HL-60 (cell line): ENCODE results near the gene TFF3.

Experiments
- GABPA ChIP-seq: IDR thresholded peaks from 2 replicates; pipeline ENCODE4 v1.6.1; 2012; ENCODE audit warnings: low read depth
- REST ChIP-seq: IDR thresholded peaks from 2 replicates; pipeline ENCODE4 v1.6.1; 2012; ENCODE audit warnings: low read depth; ENCODE audit not compliant: insufficient replicate concordance
- TF ChIP-seq, protein P1 (sequence below): IDR thresholded peaks from one replicate; pipeline ENCODE4 v1.5.1; 2011; ENCODE audit warnings: low read length, control low read depth, inconsistent platforms; ENCODE audit not compliant: insufficient read depth

- no peak for TF ChIP-seq GABPA
- TF ChIP-seq, protein P1, sequence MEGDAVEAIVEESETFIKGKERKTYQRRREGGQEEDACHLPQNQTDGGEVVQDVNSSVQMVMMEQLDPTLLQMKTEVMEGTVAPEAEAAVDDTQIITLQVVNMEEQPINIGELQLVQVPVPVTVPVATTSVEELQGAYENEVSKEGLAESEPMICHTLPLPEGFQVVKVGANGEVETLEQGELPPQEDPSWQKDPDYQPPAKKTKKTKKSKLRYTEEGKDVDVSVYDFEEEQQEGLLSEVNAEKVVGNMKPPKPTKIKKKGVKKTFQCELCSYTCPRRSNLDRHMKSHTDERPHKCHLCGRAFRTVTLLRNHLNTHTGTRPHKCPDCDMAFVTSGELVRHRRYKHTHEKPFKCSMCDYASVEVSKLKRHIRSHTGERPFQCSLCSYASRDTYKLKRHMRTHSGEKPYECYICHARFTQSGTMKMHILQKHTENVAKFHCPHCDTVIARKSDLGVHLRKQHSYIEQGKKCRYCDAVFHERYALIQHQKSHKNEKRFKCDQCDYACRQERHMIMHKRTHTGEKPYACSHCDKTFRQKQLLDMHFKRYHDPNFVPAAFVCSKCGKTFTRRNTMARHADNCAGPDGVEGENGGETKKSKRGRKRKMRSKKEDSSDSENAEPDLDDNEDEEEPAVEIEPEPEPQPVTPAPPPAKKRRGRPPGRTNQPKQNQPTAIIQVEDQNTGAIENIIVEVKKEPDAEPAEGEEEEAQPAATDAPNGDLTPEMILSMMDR: no peak
- no peak for TF ChIP-seq REST
Measured at GRCh38 chr21:42311816-42312625, 3.2 kb downstream of the TFF3 start.
